Common myeloid progenitor, CD34-positive (primary cell): ENCODE results near the gene RFX1.

Experiments used
- CTCF ChIA-PET: fragments of 350-600 bp; sonication (Branson Sonifier 250); formaldehyde crosslinking; loops from one replicate; lab custom pipeline; 2021; ENCODE audit warnings: antibody characterized with exemption; lab: Charles Lee
- POLR2A ChIA-PET: fragments of 350-600 bp; sonication (Branson Sonifier 250); formaldehyde crosslinking; loops from one replicate; lab custom pipeline; 2021; ENCODE audit warnings: antibody characterized with exemption; lab: Charles Lee
- DNase-seq, 3 donors: peaks; one replicate each; pipeline versions ENCODE4 v3.0.0 to v3.0.0-alpha.2; 2013
- H3K27ac ChIP-seq, 2 experiments: 1 replicate in 1 of 2; 2 replicates in 1 of 2; pipeline ENCODE4 v1.7.0; 2013; ENCODE audit warnings: inconsistent platforms in 2 of 2, low read length in 2 of 2, mild to moderate bottlenecking in 2 of 2, low read depth in 1 of 2, moderate library complexity in 1 of 2; ENCODE audit not compliant: severe bottlenecking in 2 of 2, insufficient read depth in 1 of 2, poor library complexity in 1 of 2
- H3K27me3 ChIP-seq, 5 experiments: replicated peaks in 2 of 5; 1 replicate in 3 of 5; 2 replicates in 2 of 5; pipeline versions ENCODE4 v1.6.1 to v1.7.0; 2013; ENCODE audit warnings: low read length in 4 of 5, mild to moderate bottlenecking in 2 of 5, moderate library complexity in 2 of 5, inconsistent platforms in 1 of 5; ENCODE audit not compliant: insufficient read depth in 5 of 5, control insufficient read depth in 4 of 5
- H3K36me3 ChIP-seq, 4 experiments: 1 replicate in 2 of 4; 2 replicates in 2 of 4; pipeline versions ENCODE4 v1.6.1 to v1.7.0; 2013; ENCODE audit warnings: low read length in 3 of 4, control low read depth in 1 of 4, mild to moderate bottlenecking in 1 of 4; ENCODE audit not compliant: control insufficient read depth in 4 of 4, insufficient read depth in 4 of 4
- H3K4me1 ChIP-seq, 4 experiments: 1 replicate in 3 of 4; 2 replicates in 1 of 4; pipeline versions ENCODE4 v1.6.1 to v1.7.1; 2013; ENCODE audit warnings: low read length in 3 of 4, mild to moderate bottlenecking in 3 of 4, control low read depth in 1 of 4, inconsistent platforms in 1 of 4, moderate library complexity in 1 of 4; ENCODE audit not compliant: control insufficient read depth in 4 of 4, insufficient read depth in 4 of 4; ENCODE audit errors: control extremely low read depth in 1 of 4
- H3K4me3 ChIP-seq, 7 experiments: 1 replicate in 4 of 7; 2 replicates in 3 of 7; pipeline versions ENCODE4 v1.5.1 to v1.7.0; 2013; ENCODE audit warnings: mild to moderate bottlenecking in 7 of 7, low read length in 6 of 7, moderate library complexity in 6 of 7, inconsistent platforms in 2 of 7, low read depth in 2 of 7, control low read depth in 1 of 7; ENCODE audit not compliant: insufficient read depth in 4 of 7, control insufficient read depth in 1 of 7; ENCODE audit errors: extremely low read depth in 1 of 7
- H3K9me3 ChIP-seq, 5 experiments: 1 replicate in 4 of 5; 2 replicates in 1 of 5; pipeline versions ENCODE4 v1.6.1 to v1.7.1; 2013; ENCODE audit warnings: low read length in 4 of 5, mild to moderate bottlenecking in 2 of 5, inconsistent platforms in 1 of 5, low read depth in 1 of 5, moderate library complexity in 1 of 5; ENCODE audit not compliant: control insufficient read depth in 4 of 5, insufficient read depth in 2 of 5; ENCODE audit errors: control extremely low read depth in 1 of 5
- WGBS: methylation state at CpG from one replicate; pipeline ENCODE4 v1.1.5; 2013; ENCODE audit not compliant: insufficient coverage; 5-methylcytosine and 5-hydroxymethylcytosine counted together

Gene RFX1

GRCh38 chr19:14005349-14006084, 603 bp downstream of the RFX1 start:
- Histone ChIP-seq H3K27me3 (no peaks in the 10 kb centered on the region), H3K4me1 (peaks cover 15 to 54% (median 51%) of the 10 kb centered on the region in 4 experiments), H3K27ac (peak overlapping the region; percentile 99), H3K4me3 (peak overlapping the region; percentile 1 to 89 (median 61)), H3K36me3 (no peaks in the 10 kb centered on the region), H3K9me3 (no peaks in the 10 kb centered on the region)
- WGBS, result 3% methylated on average over 26 of the region's 50 CpGs
- POLR2A ChIA-PET, result interaction anchor here (0.7 to 5.9 kb wide), 10 partner anchors 16 to 208 kb away, joined by 3 to 29 read pairs (median 5); partner anchors contain the start of gene IL27RA
- CTCF ChIA-PET, result interaction anchor here (0.7 to 5.8 kb wide), 11 partner anchors 12 to 126 kb away, joined by 3 to 39 read pairs (median 3); partner anchors contain the start of gene IL27RA
- peak; percentile 89 to 95 (median 94) for DNase-seq

- CTCF ChIA-PET, result interaction anchor here (0.7 to 5.8 kb wide), 12 partner anchors 11 to 125 kb away, joined by 3 to 39 read pairs (median 3); partner anchors contain the start of gene IL27RA
- Histone ChIP-seq H3K27ac (peak overlapping the region; percentile 46 to 99), H3K4me1 (peaks cover 15 to 56% (median 52%) of the 10 kb centered on the region in 4 experiments), H3K9me3 (no peaks in the 10 kb centered on the region), H3K4me3 (peak overlapping the region in 5 of 7 experiments; percentile 11 to 89 (median 61)), H3K27me3 (no peaks in the 10 kb centered on the region), H3K36me3 (no peaks in the 10 kb centered on the region)
- 5% methylated on average over 11 of the region's 14 CpGs for WGBS
- DNase-seq, result peak; percentile 39 to 70 (median 69)
- POLR2A ChIA-PET, result interaction anchor here (0.6 to 5.9 kb wide), 6 partner anchors 14 to 209 kb away, joined by 3 to 29 read pairs (median 4); no protein-coding TSS in a partner anchor
Measured at GRCh38 chr19:14004619-14005348, 1.3 kb downstream of the RFX1 start.

DNA sequence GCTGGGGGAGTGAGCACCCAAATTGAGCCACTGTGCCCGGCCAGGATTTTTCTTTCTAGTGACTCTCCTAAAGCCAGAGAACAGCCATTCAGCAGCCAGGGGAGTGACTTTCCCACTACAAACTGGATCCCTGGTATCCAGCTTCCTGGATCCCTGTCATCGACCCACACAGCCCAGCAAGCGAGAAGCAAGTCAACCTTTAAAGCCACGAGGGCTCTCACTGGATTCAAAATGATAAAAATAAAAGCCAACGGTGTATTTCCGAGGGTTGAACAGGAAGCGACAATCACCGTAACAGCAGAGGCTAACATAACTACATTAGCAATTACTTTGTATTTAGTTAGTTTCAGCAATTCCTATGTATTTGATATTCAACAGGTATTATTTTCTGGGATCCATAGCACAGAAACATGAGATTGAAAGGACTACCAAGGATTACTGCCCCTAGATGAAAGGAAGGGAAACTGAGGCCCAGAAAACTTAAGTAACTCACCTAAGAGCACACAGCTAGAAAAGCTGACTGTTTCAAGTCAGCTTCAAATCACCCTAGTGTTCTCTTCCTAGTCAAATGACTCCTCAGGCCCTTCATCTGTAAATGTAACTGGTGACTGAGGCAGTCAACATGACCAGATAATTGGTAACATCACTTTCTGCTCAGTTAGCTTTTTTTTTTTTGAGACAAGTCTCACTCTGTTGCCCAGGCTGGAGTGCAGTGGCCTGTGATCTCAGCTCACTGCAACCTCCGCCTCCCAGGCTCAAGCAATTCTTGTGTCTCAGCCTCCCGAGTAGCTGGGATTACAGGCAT, 2.7 kb downstream of the RFX1 start:
- H3K27ac ChIP-seq, result peak overlapping the region; percentile 74 to 86
- H3K4me1 ChIP-seq, result peaks cover 15 to 56% (median 51%) of the 10 kb centered on the region in 4 experiments
- H3K9me3 ChIP-seq, result peaks cover 0 to 8% (median 5%) of the 10 kb centered on the region in 5 experiments
- H3K36me3 ChIP-seq, result peaks cover 0 to 9% (median 2%) of the 10 kb centered on the region in 4 experiments
- 83% methylated on average over 2 of the region's 10 CpGs for WGBS
- H3K4me3 ChIP-seq, result peak overlapping the region in 3 of 7 experiments; percentile 12 to 56 (median 26)
- CTCF ChIA-PET, result interaction anchor here (1.0 to 5.8 kb wide), 8 partner anchors 10 to 126 kb away, joined by 3 to 39 read pairs (median 5); no protein-coding TSS in a partner anchor
- POLR2A ChIA-PET, result interaction anchor here (0.6 to 5.9 kb wide), 4 partner anchors 14 to 52 kb away, joined by 3 to 29 read pairs (median 4); no protein-coding TSS in a partner anchor
- no peaks in the 10 kb centered on the region for H3K27me3 ChIP-seq
- peak in 2 of 3 donors; percentile 40 to 44 for DNase-seq

DNA sequence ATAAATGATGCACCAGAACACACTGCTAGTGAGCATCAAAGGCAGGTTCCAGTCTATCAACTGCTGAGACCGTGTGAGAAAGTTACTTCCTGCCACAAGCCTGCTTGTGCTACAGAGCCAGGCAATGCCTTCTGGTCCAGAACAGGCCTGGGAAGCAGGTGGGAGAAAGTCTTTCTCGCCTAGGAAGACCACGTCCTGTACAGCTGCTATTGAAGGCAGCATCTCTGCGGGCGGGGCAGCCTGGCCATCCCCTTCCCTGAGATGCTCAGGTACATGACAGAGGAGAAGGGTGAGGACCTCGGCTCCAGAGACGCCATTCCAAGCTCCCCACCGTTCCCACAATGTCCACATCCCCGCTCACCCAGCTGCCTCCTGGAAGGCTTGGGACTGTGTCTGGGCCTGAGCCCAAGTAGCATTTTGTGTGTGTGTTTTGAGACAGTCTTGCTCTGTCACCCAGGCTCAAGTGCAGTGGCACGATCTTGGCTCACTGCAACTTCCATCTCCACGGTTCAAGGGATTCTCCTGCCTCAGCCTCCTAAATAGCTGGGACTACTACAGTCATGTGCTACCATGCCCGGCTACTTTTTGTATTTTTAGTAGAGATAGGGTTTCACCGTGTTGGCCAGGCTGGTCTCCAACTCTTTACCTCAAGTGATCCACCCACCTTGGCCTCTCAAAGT, 3.4 kb downstream of the RFX1 start:
- Histone ChIP-seq H3K27ac (peak overlapping the region; percentile 74 to 86), H3K27me3 (no peaks in the 10 kb centered on the region), H3K4me3 (peak overlapping the region in 2 of 7 experiments; percentile 12 to 56), H3K9me3 (peaks cover 0 to 10% (median 6%) of the 10 kb centered on the region in 5 experiments), H3K36me3 (peaks cover 0 to 14% (median 4%) of the 10 kb centered on the region in 4 experiments), H3K4me1 (peaks cover 15 to 56% (median 51%) of the 10 kb centered on the region in 4 experiments)
- WGBS, result 33% methylated on average over 4 of the region's 13 CpGs
- POLR2A ChIA-PET, result interaction anchor here (0.6 to 5.9 kb wide), 2 partner anchors 16 to 152 kb away, joined by 4 to 29 read pairs; no protein-coding TSS in a partner anchor
- peak in 2 of 3 donors; percentile 44 for DNase-seq
- CTCF ChIA-PET, result interaction anchor here (1.2 to 5.8 kb wide), 4 partner anchors 9 to 25 kb away, joined by 3 to 39 read pairs (median 16); no protein-coding TSS in a partner anchor

DNA sequence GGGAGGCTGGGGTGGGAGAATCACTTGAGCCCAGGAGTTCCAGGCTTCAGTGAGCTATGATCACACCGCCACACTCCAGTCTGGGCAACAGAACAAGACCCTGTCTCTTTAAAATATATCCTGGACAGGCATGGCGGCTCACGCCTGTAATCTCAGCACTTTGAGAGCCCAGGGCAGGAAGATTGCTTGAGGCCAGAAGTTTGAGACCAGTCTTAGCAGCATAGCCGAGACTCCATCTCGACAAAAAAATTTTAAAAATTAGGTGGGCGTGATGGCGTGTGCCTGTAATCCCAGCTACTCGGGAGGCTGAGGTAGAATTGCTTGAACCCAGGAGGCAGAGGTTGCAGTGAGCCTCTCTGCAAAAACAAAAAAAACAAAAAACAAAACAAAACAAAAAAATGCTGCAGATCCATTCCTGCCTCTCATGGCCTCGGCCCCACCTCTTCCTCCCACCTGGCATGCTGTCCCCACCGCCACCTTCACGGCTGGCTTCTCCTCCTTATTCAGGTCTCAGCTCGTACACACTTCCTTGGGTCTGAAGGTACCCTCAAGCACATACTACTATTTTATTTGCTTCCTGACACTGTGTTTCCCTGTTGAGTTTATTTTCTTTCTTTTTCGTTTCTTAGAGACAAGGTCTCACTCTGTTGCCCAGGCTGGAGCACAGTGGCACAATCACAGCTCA, 5.3 kb downstream of the RFX1 start:
- ChIA-PET CTCF (interaction anchor here (0.8 to 2.8 kb wide), 5 partner anchors 9 to 47 kb away, joined by 3 to 10 read pairs (median 5); partner anchors contain the start of gene RLN3), POLR2A (interaction anchor here (0.5 to 1.2 kb wide), 2 partner anchors 22 to 41 kb away, joined by 3 read pairs; no protein-coding TSS in a partner anchor)
- H3K4me1 ChIP-seq, result peaks cover 15 to 49% (median 46%) of the 10 kb centered on the region in 4 experiments
- WGBS, result 91% methylated on average over 12 of the region's 13 CpGs
- H3K27ac ChIP-seq, result peak overlapping the region in 1 of 2 experiments; percentile 58
- H3K27me3 ChIP-seq, result no peaks in the 10 kb centered on the region
- no peak overlapping the region for H3K4me3 ChIP-seq
- H3K36me3 ChIP-seq, result peaks cover 5 to 24% (median 6%) of the 10 kb centered on the region in 4 experiments
- peaks cover 0 to 10% (median 6%) of the 10 kb centered on the region in 5 experiments for H3K9me3 ChIP-seq
- no peak for DNase-seq
